PC-3 (cell line): ENCODE results near the gene SMPD2.

Experiments
- CTCF ChIP-seq: fragments of 300-600 bp; sonication (generic); conservative IDR thresholded peaks from 2 replicates; pipeline ENCODE4 v1.5.1; 2017; ENCODE audit warnings: antibody characterized with exemption, low read depth, mild to moderate bottlenecking, low read length
- EZH2 ChIP-seq: fragments of 300-600 bp; sonication (generic); IDR thresholded peaks from one replicate; pipeline ENCODE4 v1.6.1; 2017; ENCODE audit warnings: antibody characterized with exemption, mild to moderate bottlenecking, low read length; ENCODE audit not compliant: unreplicated experiment

GRCh38 chr6:109460161-109460829 lies 19.8 kb downstream of the SMPD2 start:
- no peak for TF ChIP-seq CTCF
- TF ChIP-seq EZH2 = no peak
